CD4-positive, alpha-beta T cell treated with Interleukin-6 at 100 ng/mL for 8 hours (primary cell): Measurements from ENCODE around the gene ENGASE.
A peak's percentile ranks its signal among the peaks of the same experiment; 100 is the strongest.

Experiments
- DNase-seq: peaks from one replicate; pipeline ENCODE4 v3.0.0-alpha.2; 2020; ENCODE audit warnings: mixed read lengths, low spot score

ENGASE gene

GRCh38 chr17:79079421-79080200 is 5.0 kb downstream of the ENGASE start:
- DNase-seq: no peak

- no peak for DNase-seq
Observed at GRCh38 chr17:79080349-79080748, 5.7 kb downstream of the ENGASE start.

- no peak for DNase-seq
Observed at GRCh38 chr17:79080761-79081290, 6.2 kb downstream of the ENGASE start.

GRCh38 chr17:79081571-79082276 is 7.1 kb downstream of the ENGASE start:
- no peak for DNase-seq

GRCh38 chr17:79082311-79083190 is 7.9 kb downstream of the ENGASE start:
- peak; percentile 43 for DNase-seq

GRCh38 chr17:79083191-79083971 is 8.8 kb downstream of the ENGASE start:
- no peak for DNase-seq

GRCh38 chr17:79084291-79085153 is 9.9 kb downstream of the ENGASE start:
- DNase-seq: no peak

- DNase-seq: no peak
Observed at GRCh38 chr17:79085154-79085920, 10.7 kb downstream of the ENGASE start.

GRCh38 chr17:79085921-79086551 is 11.4 kb downstream of the ENGASE start:
- DNase-seq: no peak

- no peak for DNase-seq
Observed at GRCh38 chr17:79086609-79087427, 12.2 kb downstream of the ENGASE start.

- peak; percentile 63 for DNase-seq
Observed at GRCh38 chr17:79087428-79088143, 13.0 kb downstream of the ENGASE start.

GRCh38 chr17:79088247-79088996 is 13.8 kb downstream of the ENGASE start:
- no peak for DNase-seq

GRCh38 chr17:79088997-79089328 is 14.3 kb downstream of the ENGASE start:
- DNase-seq: no peak

GRCh38 chr17:79089720-79090442 is 15.3 kb downstream of the ENGASE start:
- no peak for DNase-seq

- DNase-seq: no peak
Observed at GRCh38 chr17:79090443-79091225, 16.0 kb downstream of the ENGASE start.
